Fibroblast of lung (primary cell): ENCODE measurements around the gene FCER2.

Experiments used
- CTCF ChIP-seq, 2 donors: IDR thresholded peaks in 1 of 2; conservative IDR thresholded peaks in 1 of 2; 1 replicate in 1 of 2; 2 replicates in 1 of 2; pipeline ENCODE4 v1.5.1; 2011 to 2012; ENCODE audit warnings: low read length in 2 of 2, control low read depth in 1 of 2, inconsistent platforms in 1 of 2, low read depth in 1 of 2, mild to moderate bottlenecking in 1 of 2
- EZH2 ChIP-seq: IDR thresholded peaks from 2 replicates; pipeline ENCODE4 v1.5.1; 2012; ENCODE audit warnings: low read length, control low read depth, mild to moderate bottlenecking; ENCODE audit errors: missing control alignments

- TF ChIP-seq CTCF (conservative IDR thresholded peaks at IDR 0.05 in 1 of 2, IDR thresholded peaks at IDR 0.05 in 1 of 2; ENCODE audit: low read depth in 1 of 2, low read length in 2 of 2) (no peak), EZH2 (no peak)
Observed at GRCh38 chr19:7701654-7702457, at the start of gene FCER2.
